Tibial nerve (tissue), 3 donors: ENCODE data around the gene AP3S2.

ENCODE experiments used
- CTCF ChIP-seq, 5 experiments: fragments of 200-600 bp in 3 of 5; fragments of 450-650 bp in 2 of 5; sonication (generic) in 3 of 5; IDR thresholded peaks; one replicate each; pipeline ENCODE4 v1.5.1; 2016 to 2019; ENCODE audit warnings: antibody characterized with exemption in 5 of 5, mild to moderate bottlenecking in 3 of 5, moderate library complexity in 2 of 5
- POLR2A ChIP-seq, 2 donors: fragments of 450-650 bp; IDR thresholded peaks; one replicate each; pipeline ENCODE4 v1.6.1; 2017; ENCODE audit warnings: antibody characterized with exemption in 2 of 2, mild to moderate bottlenecking in 2 of 2, moderate library complexity in 2 of 2

- TF ChIP-seq POLR2A (IDR thresholded peaks at IDR 0.05) (no peak), CTCF (IDR thresholded peaks at IDR 0.05) (no peak)
These were observed 42.0 kb downstream of the AP3S2 start for GRCh38 chr15:89851673-89852341.
